Subcutaneous abdominal adipose tissue (tissue), 5 donors: Measurements from ENCODE around the gene DSC3.

Experiments
- H3K27ac ChIP-seq: one replicate; pipeline ENCODE4 v1.7.0; 2013; ENCODE audit warnings: low read depth, mild to moderate bottlenecking, inconsistent platforms, low read length, moderate library complexity
- H3K27me3 ChIP-seq, 5 donors: one replicate each; pipeline ENCODE4 v1.7.0; 2013; ENCODE audit warnings: low read length in 5 of 5, inconsistent platforms in 1 of 5; ENCODE audit not compliant: control insufficient read depth in 5 of 5, insufficient read depth in 4 of 5
- H3K36me3 ChIP-seq, 5 donors: one replicate each; pipeline ENCODE4 v1.7.0; 2013; ENCODE audit warnings: low read length in 5 of 5; ENCODE audit not compliant: control insufficient read depth in 5 of 5, insufficient read depth in 5 of 5
- H3K4me1 ChIP-seq, 5 donors: one replicate each; pipeline ENCODE4 v1.7.0; 2013; ENCODE audit warnings: low read length in 5 of 5, mild to moderate bottlenecking in 3 of 5, moderate library complexity in 1 of 5; ENCODE audit not compliant: control insufficient read depth in 5 of 5, insufficient read depth in 5 of 5
- H3K4me3 ChIP-seq, 5 donors: one replicate each; pipeline ENCODE4 v1.7.0; 2013; ENCODE audit warnings: low read length in 5 of 5, low read depth in 1 of 5
- H3K9ac ChIP-seq, 5 donors: one replicate each; pipeline ENCODE4 v1.7.0; 2013; ENCODE audit warnings: low read length in 5 of 5, mild to moderate bottlenecking in 4 of 5, moderate library complexity in 3 of 5
- H3K9me3 ChIP-seq, 5 donors: one replicate each; pipeline ENCODE4 v1.7.0; 2013; ENCODE audit warnings: low read length in 5 of 5; ENCODE audit not compliant: control insufficient read depth in 5 of 5
- donor health status: healthy.
- donor health status: healthy.
- donor health status: healthy.
- donor health status: healthy.
- donor health status: healthy.

Gene DSC3

DNA sequence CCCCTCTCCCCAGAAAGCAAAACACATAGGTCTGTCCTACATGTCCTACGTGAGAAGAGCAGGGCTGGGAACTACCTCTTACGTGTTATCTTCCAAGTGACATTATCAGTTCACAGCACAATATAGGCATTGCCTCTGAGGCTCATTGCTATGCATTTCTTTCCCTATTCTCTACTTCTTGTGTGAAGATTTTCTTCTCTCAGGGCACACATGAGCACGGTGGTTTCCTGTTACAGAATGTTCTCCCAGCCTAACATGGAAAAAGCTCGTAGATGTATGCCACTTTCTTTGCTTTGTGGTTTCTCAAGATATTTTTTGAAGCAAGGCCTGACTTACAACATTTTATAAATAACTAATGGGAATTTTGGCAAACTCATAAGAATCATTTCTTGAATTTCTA, 19.4 kb upstream of the DSC3 start:
- no peak overlapping the region for H3K27ac ChIP-seq
- no peak overlapping the region for H3K9ac ChIP-seq
- H3K36me3 ChIP-seq = peaks cover 0 to 3% (median 0%) of the 10 kb centered on the region in 5 donors
- no peak overlapping the region for H3K4me3 ChIP-seq
- H3K4me1 ChIP-seq = no peaks in the 10 kb centered on the region
- H3K9me3 ChIP-seq = no peaks in the 10 kb centered on the region
- peaks cover 0 to 2% (median 0%) of the 10 kb centered on the region in 5 donors for H3K27me3 ChIP-seq

DNA sequence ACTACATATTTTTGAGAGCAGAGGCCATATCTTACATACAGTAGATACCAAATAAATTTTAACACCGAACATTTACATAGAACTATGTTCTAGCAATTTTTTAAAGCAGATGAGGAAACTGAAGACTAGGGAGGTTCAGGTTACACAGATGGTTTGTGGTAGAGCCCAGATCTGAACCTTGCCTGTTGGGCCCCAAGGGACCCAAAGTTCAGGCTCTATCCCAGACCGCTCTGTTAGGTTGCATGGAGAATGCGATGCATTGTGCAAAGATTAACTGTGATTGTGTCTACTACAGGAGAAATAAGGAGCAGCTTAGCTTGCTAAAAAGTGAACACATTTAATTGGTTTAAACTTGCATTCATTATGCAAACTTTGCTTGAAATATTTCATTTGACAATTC, 16.4 kb upstream of the DSC3 start:
- Histone ChIP-seq H3K27me3 (peaks cover 0 to 4% (median 0%) of the 10 kb centered on the region in 5 donors), H3K9ac (no peak overlapping the region), H3K4me1 (no peaks in the 10 kb centered on the region), H3K36me3 (no peaks in the 10 kb centered on the region), H3K27ac (no peak overlapping the region), H3K9me3 (peaks cover 0 to 2% (median 0%) of the 10 kb centered on the region in 5 donors), H3K4me3 (no peak overlapping the region)

DNA sequence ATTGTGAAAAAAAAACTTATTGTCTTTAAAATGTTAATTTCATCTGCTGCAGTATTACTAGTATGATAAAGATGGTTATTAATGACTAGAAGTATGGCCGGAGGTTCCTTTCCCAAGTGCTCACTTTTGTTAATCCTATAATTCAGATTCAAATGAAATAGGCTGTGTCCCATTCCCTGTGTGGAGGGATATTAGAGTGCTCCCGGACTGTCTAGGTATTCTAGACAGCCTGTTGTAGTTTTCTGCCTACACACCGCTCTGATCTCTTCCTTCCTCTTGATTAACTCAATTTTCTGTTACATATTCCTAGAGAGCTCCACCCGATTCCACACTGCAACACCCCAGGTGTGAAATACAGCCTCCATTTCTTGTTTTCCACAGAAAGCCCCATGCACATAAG, 15.4 kb upstream of the DSC3 start:
- Histone ChIP-seq H3K4me3 (no peak overlapping the region), H3K9ac (no peak overlapping the region), H3K4me1 (no peaks in the 10 kb centered on the region), H3K36me3 (no peaks in the 10 kb centered on the region), H3K9me3 (peaks cover 0 to 7% (median 0%) of the 10 kb centered on the region in 5 donors), H3K27me3 (peaks cover 0 to 4% (median 0%) of the 10 kb centered on the region in 5 donors), H3K27ac (no peak overlapping the region)

DNA sequence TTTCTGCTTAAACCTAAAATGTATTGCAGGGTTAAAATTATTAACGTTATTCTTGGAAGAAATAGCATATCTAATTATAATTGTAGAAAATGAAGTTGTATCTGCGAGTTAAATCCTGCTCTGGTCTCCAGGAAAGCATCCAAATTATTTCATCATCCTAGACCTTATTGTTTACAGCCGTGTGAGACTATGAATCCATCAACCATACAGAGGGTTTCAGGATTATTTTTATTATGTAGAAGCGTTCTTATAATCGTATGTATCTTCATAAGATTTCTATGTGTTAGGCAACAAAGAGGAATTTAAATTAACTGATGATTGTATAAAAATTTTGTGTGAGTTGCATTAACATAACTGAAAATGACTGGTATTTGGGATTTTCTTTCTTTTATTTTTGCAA, 14.5 kb upstream of the DSC3 start:
- Histone ChIP-seq H3K27me3 (peaks cover 0 to 4% (median 0%) of the 10 kb centered on the region in 5 donors), H3K27ac (no peak overlapping the region), H3K9ac (no peak overlapping the region), H3K4me3 (no peak overlapping the region), H3K9me3 (peaks cover 0 to 7% (median 0%) of the 10 kb centered on the region in 5 donors), H3K4me1 (no peaks in the 10 kb centered on the region), H3K36me3 (no peaks in the 10 kb centered on the region)

DNA sequence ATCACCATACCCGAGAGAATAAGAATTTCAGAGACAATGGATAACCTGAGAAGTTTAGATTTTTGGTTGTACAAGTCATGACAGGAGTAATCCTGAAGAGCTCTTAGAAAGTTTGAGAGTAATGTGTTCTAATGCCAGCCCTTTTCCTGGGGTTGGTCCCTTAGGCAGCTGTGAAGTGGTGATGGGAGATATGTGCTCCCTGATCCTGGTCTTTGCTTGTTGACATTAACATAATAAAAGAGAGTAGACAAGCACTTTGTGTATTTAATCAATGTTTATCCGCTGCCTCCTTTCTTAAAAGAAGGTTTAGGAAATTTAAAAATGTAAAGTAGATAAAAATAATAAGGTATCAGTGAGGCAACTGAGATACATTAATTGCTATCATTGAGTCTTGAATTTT, 13.8 kb upstream of the DSC3 start:
- Histone ChIP-seq H3K27ac (no peak overlapping the region), H3K27me3 (peaks cover 0 to 4% (median 0%) of the 10 kb centered on the region in 5 donors), H3K4me1 (no peaks in the 10 kb centered on the region), H3K36me3 (no peaks in the 10 kb centered on the region), H3K4me3 (no peak overlapping the region), H3K9ac (no peak overlapping the region), H3K9me3 (peaks cover 0 to 7% (median 0%) of the 10 kb centered on the region in 5 donors)

DNA sequence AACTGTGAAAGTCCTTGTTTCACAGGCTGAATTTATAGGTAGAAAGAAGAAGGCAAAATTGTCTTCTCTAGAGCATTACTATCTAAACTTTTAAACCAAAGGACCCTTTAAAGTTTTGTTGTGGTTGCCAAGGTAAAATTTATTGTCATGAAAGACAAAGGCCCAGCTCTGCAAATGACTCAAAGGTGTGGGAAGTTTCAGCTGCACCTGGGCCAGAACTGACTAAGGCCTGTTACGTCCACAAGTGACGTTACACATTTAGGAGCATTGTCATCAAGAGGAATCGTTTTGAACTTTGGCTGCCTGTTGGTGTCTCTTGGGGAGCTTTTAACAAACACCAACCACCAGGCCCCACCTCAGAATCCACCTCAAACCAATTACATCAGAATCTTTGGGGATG, 8.1 kb upstream of the DSC3 start:
- H3K9ac ChIP-seq = no peak overlapping the region
- no peak overlapping the region for H3K4me3 ChIP-seq
- peaks cover 0 to 7% (median 0%) of the 10 kb centered on the region in 5 donors for H3K9me3 ChIP-seq
- no peaks in the 10 kb centered on the region for H3K4me1 ChIP-seq
- no peak overlapping the region for H3K27ac ChIP-seq
- no peaks in the 10 kb centered on the region for H3K36me3 ChIP-seq
- peaks cover 0 to 7% (median under 1%) of the 10 kb centered on the region in 5 donors for H3K27me3 ChIP-seq

DNA sequence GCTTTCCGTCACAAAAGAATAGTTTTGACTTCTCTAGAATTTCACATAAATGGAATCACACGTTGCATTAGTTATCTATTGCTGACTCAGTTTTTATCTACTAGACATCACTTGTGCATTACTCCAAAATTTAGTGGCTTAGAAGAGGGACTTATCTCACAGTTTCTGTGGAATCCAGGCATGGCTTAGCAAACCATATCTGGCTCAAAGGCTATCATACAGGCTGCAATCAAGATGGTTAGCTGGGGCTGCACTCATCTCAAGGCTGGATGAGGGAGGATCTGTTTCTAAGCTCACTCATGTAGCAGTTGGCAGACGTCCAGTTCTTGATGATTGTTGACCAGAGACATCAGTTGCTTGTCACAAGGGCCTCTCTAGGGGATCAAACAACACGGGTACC, 6.6 kb upstream of the DSC3 start:
- Histone ChIP-seq H3K36me3 (no peaks in the 10 kb centered on the region), H3K4me1 (no peaks in the 10 kb centered on the region), H3K27me3 (peaks cover 0 to 9% (median 2%) of the 10 kb centered on the region in 5 donors), H3K27ac (no peak overlapping the region), H3K9ac (no peak overlapping the region), H3K9me3 (peaks cover 0 to 7% (median 0%) of the 10 kb centered on the region in 5 donors), H3K4me3 (no peak overlapping the region)

DNA sequence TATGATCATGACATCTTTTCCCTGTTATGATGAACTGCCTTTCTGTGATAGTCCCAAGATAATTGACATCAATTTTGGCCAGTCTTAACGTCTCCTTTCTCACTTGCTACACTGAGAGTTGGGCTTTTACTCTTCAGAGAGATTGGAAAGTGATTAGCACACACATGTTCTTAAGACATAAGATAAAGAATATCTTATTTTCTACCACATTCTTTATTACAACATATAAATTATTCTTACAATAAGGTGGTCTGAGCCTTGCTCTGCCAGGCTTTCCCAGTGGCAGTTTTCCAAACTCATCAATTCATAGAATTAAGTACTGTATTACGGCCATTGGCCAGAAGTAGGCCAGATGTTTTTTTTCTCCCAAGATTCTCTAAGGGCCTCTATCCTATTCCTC, 5.7 kb upstream of the DSC3 start:
- Histone ChIP-seq H3K36me3 (no peaks in the 10 kb centered on the region), H3K27ac (no peak overlapping the region), H3K9ac (no peak overlapping the region)

DNA sequence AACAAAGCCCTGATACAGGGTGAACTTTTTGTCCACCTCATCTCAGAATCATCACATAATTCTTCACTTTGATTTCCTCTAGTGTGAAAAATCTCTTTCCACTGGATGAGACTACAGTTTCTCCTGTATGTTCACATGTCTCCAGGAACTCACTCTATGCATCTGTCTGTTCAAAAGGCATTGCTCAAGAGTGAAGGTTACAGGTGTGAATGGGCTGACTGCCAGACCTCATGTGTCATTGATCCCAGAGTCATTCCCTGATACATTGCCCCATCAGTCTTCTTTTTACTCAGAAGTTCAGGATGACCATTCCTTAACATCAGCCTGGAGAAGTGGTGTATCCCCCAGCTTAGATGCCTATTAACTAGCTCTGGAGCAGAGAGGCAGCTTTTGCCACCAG, 4.4 kb upstream of the DSC3 start:
- Histone ChIP-seq H3K9me3 (no peaks in the 10 kb centered on the region), H3K4me3 (no peak overlapping the region), H3K4me1 (peaks cover 0 to 12% (median 11%) of the 10 kb centered on the region in 5 donors), H3K27ac (no peak overlapping the region), H3K9ac (no peak overlapping the region), H3K36me3 (no peaks in the 10 kb centered on the region), H3K27me3 (peaks cover 14 to 28% (median 17%) of the 10 kb centered on the region in 5 donors)

More for the DNA sequence above, 5.7 kb upstream of the DSC3 start:
- H3K4me1 ChIP-seq = no peaks in the 10 kb centered on the region
- no peak overlapping the region for H3K4me3 ChIP-seq
- H3K9me3 ChIP-seq = no peaks in the 10 kb centered on the region
- peaks cover 4 to 15% (median 9%) of the 10 kb centered on the region in 5 donors for H3K27me3 ChIP-seq

DNA sequence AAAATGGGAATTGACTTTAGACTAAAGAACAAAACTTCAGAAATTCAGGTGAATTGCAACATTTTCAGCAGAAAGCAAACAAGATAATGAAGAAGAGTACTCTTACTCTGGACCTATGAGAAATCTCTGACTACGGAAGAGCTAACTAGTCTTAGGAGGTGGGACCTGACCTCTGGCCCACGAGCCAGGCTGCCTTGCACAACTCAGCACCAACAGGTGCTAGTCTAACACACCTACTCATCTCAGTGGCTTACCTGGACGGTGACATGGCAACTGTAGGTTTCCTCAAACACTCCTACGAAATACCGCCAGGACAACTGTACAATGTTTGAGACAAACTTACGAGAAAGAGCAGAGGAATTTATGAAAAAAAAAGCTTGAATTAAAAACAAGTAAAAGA, 3.1 kb upstream of the DSC3 start:
- Histone ChIP-seq H3K9ac (no peak overlapping the region), H3K4me1 (peaks cover 0 to 23% (median 22%) of the 10 kb centered on the region in 5 donors), H3K36me3 (no peaks in the 10 kb centered on the region), H3K9me3 (no peaks in the 10 kb centered on the region), H3K4me3 (no peak overlapping the region), H3K27me3 (peaks cover 24 to 41% (median 30%) of the 10 kb centered on the region in 5 donors), H3K27ac (no peak overlapping the region)
